Activated CD4-positive, alpha-beta T cell treated with anti-CD3 and anti-CD28 coated beads for 1 hour (primary cell): ENCODE measurements around the gene SLC12A1.

Experiments used
- DNase-seq: peaks from one replicate; pipeline ENCODE4 v3.0.0-alpha.2; 2020

Gene SLC12A1

GRCh38 chr15:48244921-48245320, 38.8 kb downstream of the SLC12A1 start:
- DNase-seq, result no peak

GRCh38 chr15:48248414-48248813, 42.3 kb downstream of the SLC12A1 start:
- no peak for DNase-seq

- DNase-seq, result no peak
Observed at GRCh38 chr15:48250640-48251076, 44.6 kb downstream of the SLC12A1 start.

GRCh38 chr15:48253172-48253571, 47.1 kb downstream of the SLC12A1 start:
- DNase-seq, result no peak

- DNase-seq, result no peak
Observed at GRCh38 chr15:48265135-48265534, 59.0 kb downstream of the SLC12A1 start.

- no peak for DNase-seq
Observed at GRCh38 chr15:48266024-48266689, 60.1 kb downstream of the SLC12A1 start.

GRCh38 chr15:48267766-48268165, 61.7 kb downstream of the SLC12A1 start:
- DNase-seq, result no peak

- no peak for DNase-seq
Observed at GRCh38 chr15:48273049-48273448, 66.9 kb downstream of the SLC12A1 start.

GRCh38 chr15:48278666-48279065, 72.6 kb downstream of the SLC12A1 start:
- no peak for DNase-seq

- no peak for DNase-seq
Observed at GRCh38 chr15:48279608-48280007, 73.5 kb downstream of the SLC12A1 start.

GRCh38 chr15:48281674-48282073, 75.6 kb downstream of the SLC12A1 start:
- no peak for DNase-seq

GRCh38 chr15:48282216-48282615, 76.1 kb downstream of the SLC12A1 start:
- DNase-seq, result no peak

GRCh38 chr15:48283396-48284145, 77.5 kb downstream of the SLC12A1 start:
- DNase-seq, result no peak

GRCh38 chr15:48285329-48286214, 79.5 kb downstream of the SLC12A1 start:
- no peak for DNase-seq

- no peak for DNase-seq
Observed at GRCh38 chr15:48289628-48290027, 83.5 kb downstream of the SLC12A1 start.

GRCh38 chr15:48292458-48292857, 86.4 kb downstream of the SLC12A1 start:
- DNase-seq, result no peak

- DNase-seq, result no peak
Observed at GRCh38 chr15:48297668-48298067, 91.6 kb downstream of the SLC12A1 start.

- DNase-seq, result no peak
Observed at GRCh38 chr15:48298914-48299313, 92.8 kb downstream of the SLC12A1 start.

GRCh38 chr15:48300038-48300437, 93.9 kb downstream of the SLC12A1 start:
- no peak for DNase-seq

GRCh38 chr15:48304398-48304797, 98.3 kb downstream of the SLC12A1 start:
- DNase-seq, result no peak

GRCh38 chr15:48306639-48307038, 100.5 kb downstream of the SLC12A1 start:
- no peak for DNase-seq

GRCh38 chr15:48307586-48307985, 101.5 kb downstream of the SLC12A1 start:
- DNase-seq, result no peak

GRCh38 chr15:48309740-48310139, 103.6 kb downstream of the SLC12A1 start:
- DNase-seq, result no peak

- no peak for DNase-seq
Observed at GRCh38 chr15:48313216-48313615, 107.1 kb downstream of the SLC12A1 start.
